CD14-positive monocyte (primary cell): ENCODE results near the gene TFPI2. TPM values are rescaled to one million over a fixed set of nuclear protein-coding genes. Genes with fewer than 3 reads are reported as not detected.

Source experiments
- DNase-seq, 3 donors: peaks; one replicate each; pipeline ENCODE4 v3.0.0-alpha.2; 2011 to 2022
- H2AFZ ChIP-seq: 2 replicates; pipeline ENCODE4 v1.6.0; 2012; ENCODE audit warnings: mild to moderate bottlenecking, low read depth, low read length, inconsistent platforms; ENCODE audit not compliant: insufficient read depth, poor library complexity, severe bottlenecking
- H3K27ac ChIP-seq, 2 donors: 1 replicate in 1 of 2; 2 replicates in 1 of 2; pipeline ENCODE4 v1.5.1; 2012 to 2013; ENCODE audit warnings: low read length in 2 of 2, control low read depth in 1 of 2, inconsistent platforms in 1 of 2, low read depth in 1 of 2, mild to moderate bottlenecking in 1 of 2
- H3K27me3 ChIP-seq, 2 donors: one replicate each; pipeline versions ENCODE4 v1.6.0 to v1.6.1; 2011 to 2013; ENCODE audit warnings: low read length in 2 of 2; ENCODE audit not compliant: control insufficient read depth in 2 of 2, insufficient read depth in 2 of 2
- H3K36me3 ChIP-seq, 2 donors: replicated peaks in 1 of 2; 1 replicate in 1 of 2; 2 replicates in 1 of 2; pipeline versions ENCODE4 v1.5.1 to v1.6.1; 2012 to 2013; ENCODE audit warnings: low read length in 2 of 2, control low read depth in 1 of 2, inconsistent platforms in 1 of 2, mild to moderate bottlenecking in 1 of 2; ENCODE audit not compliant: insufficient read depth in 2 of 2, control insufficient read depth in 1 of 2
- H3K4me1 ChIP-seq, 2 donors: 1 replicate in 1 of 2; 2 replicates in 1 of 2; pipeline versions ENCODE4 v1.5.1 to v1.6.1; 2012 to 2013; ENCODE audit warnings: low read length in 2 of 2, control low read depth in 1 of 2, inconsistent platforms in 1 of 2, mild to moderate bottlenecking in 1 of 2, moderate library complexity in 1 of 2; ENCODE audit not compliant: insufficient read depth in 2 of 2, control insufficient read depth in 1 of 2
- H3K4me2 ChIP-seq: replicated peaks from 2 replicates; pipeline ENCODE3; 2012; ENCODE audit warnings: low read length, moderate library complexity, mild to moderate bottlenecking; ENCODE audit not compliant: poor library complexity, severe bottlenecking; ENCODE audit errors: extremely low read depth
- H3K4me3 ChIP-seq, 3 experiments: fragments of 200-600 bp in 1 of 3; sonication (generic) in 1 of 3; replicated peaks in 1 of 3; 1 replicate in 2 of 3; 2 replicates in 1 of 3; pipeline ENCODE4 v1.5.1; 2011 to 2013; ENCODE audit warnings: low read length in 3 of 3, mild to moderate bottlenecking in 3 of 3, control low read depth in 2 of 3, low read depth in 2 of 3, inconsistent platforms in 1 of 3, moderate library complexity in 1 of 3
- H3K79me2 ChIP-seq: 2 replicates; pipeline ENCODE4 v1.6.0; 2012; ENCODE audit warnings: mild to moderate bottlenecking, control low read depth, inconsistent platforms, low read length, moderate library complexity; ENCODE audit not compliant: insufficient read depth
- H3K9ac ChIP-seq: 2 replicates; pipeline ENCODE4 v1.6.0; 2017; ENCODE audit warnings: low read length, mild to moderate bottlenecking; ENCODE audit not compliant: insufficient read depth, poor library complexity, severe bottlenecking
- H3K9me3 ChIP-seq, 2 donors: replicated peaks in 1 of 2; 1 replicate in 1 of 2; 2 replicates in 1 of 2; pipeline versions ENCODE4 v1.5.1 to v1.6.1; 2012 to 2013; ENCODE audit warnings: low read length in 2 of 2, control low read depth in 1 of 2; ENCODE audit not compliant: control insufficient read depth in 1 of 2, insufficient read depth in 1 of 2
- H4K20me1 ChIP-seq: 2 replicates; pipeline ENCODE4 v1.6.0; 2012; ENCODE audit warnings: mild to moderate bottlenecking, low read length, control low read depth, moderate library complexity; ENCODE audit not compliant: insufficient read depth
- H3K27ac Mint-ChIP-seq, 7 donors: one replicate each; pipeline ENCODE4 v1.8.0; 2020; ENCODE audit warnings: mild to moderate bottlenecking in 7 of 7, mixed read lengths in 7 of 7, moderate library complexity in 6 of 7, inconsistent platforms in 2 of 7
- H3K27me3 Mint-ChIP-seq, 3 donors: one replicate each; pipeline ENCODE4 v1.8.0; 2021 to 2022; ENCODE audit warnings: low read depth in 3 of 3, mild to moderate bottlenecking in 3 of 3, mixed read lengths in 3 of 3, moderate library complexity in 3 of 3, inconsistent platforms in 1 of 3
- H3K36me3 Mint-ChIP-seq, 2 donors: one replicate each; pipeline ENCODE4 v1.8.0; 2020; ENCODE audit warnings: mixed read lengths in 2 of 2, inconsistent platforms in 1 of 2, mild to moderate bottlenecking in 1 of 2
- H3K4me1 Mint-ChIP-seq: one replicate; pipeline ENCODE4 v1.8.0; 2020; ENCODE audit warnings: mild to moderate bottlenecking, mixed read lengths
- H3K4me3 Mint-ChIP-seq, 2 donors: one replicate each; pipeline ENCODE4 v1.8.0; 2020; ENCODE audit warnings: mild to moderate bottlenecking in 2 of 2, mixed read lengths in 2 of 2, moderate library complexity in 1 of 2
- H3K9me3 Mint-ChIP-seq, 7 donors: one replicate each; pipeline ENCODE4 v1.8.0; 2020 to 2022; ENCODE audit warnings: mixed read lengths in 7 of 7, mild to moderate bottlenecking in 6 of 7, moderate library complexity in 6 of 7, inconsistent platforms in 2 of 7
- WGBS: methylation state at CpG from one replicate; pipeline ENCODE4 v1.1.5; 2013; ENCODE audit warnings: missing lambda C conversion rate; ENCODE audit not compliant: insufficient coverage; 5-methylcytosine and 5-hydroxymethylcytosine counted together
- intact Hi-C, 2 donors: fragments of 100-400 bp; cut with micrococcal nuclease; formaldehyde crosslinking; loops; one replicate each; pipeline versions ENCODE4 v1.15.0 to v1.15.1; 2023
- polyA plus RNA-seq, 3 donors: library from polyadenylated mRNA; depleted of rRNA in 1 of 3; unstranded in 2 of 3; stranded (reverse) in 1 of 3; fragments of 300-500 nt in 2 of 3; fragments of >200 nt in 1 of 3; fragmentation: Illumina TruSeq in 2 of 3; gene quantifications; 1 replicate in 2 of 3; 2 replicates in 1 of 3; pipeline ENCODE4 v1.2.3, GENCODE V29; 2012 to 2021
- TF ChIP-seq, protein P1 (sequence below): fragments of 200-600 bp; IDR thresholded peaks from one replicate; pipeline ENCODE4 v1.8.0; 2022; ENCODE audit warnings: antibody characterized with exemption, mild to moderate bottlenecking

TFPI2 gene
- polyA plus RNA-seq, 3 donors = not detected

DNA sequence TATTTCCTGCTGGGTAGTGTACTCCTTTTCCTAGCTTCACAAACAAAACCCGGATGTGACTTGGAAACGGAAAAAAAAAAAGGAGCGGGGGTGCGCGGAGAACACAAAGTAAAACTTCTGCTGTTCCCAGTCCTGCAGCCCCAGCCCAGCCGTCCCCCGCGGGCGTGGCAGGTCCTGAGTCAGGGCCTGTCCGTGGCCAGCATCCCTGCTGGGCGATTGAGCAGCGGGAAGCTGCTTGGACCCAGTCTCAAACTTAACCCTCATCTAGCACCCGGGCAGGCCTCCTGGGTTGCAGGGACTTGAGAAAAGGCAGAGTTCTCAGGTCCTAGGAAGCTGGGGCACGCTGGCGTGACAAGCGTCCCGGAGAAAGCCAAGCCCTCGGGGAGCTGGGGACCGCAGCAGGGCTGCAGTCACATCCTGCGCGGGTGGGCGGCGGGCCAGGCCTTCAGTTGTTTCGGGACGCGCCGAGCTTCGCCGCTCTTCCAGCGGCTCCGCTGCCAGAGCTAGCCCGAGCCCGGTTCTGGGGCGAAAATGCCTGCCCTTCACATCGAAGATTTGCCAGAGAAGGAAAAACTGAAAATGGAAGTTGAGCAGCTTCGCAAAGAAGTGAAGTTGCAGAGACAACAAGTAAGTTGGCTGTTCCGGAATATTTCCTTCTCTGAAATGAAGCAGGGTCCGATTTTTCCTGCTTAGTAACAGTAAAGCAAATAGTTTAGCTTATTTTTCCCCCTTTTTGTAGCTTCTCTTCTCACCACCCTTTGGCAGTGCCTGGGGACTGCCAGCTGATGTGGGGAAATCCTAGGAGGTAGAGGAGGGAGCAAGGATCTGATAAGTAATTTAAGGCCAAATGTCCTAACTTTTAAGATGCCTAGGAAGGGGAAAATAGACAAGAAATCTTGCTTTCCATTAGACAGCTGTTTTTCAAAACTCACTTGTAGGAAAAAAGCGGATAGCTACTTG lies 31.3 kb upstream of the TFPI2 start, which contains the start of gene GNG11:
Gene GNG11 (plus strand): TSS at position 129 of the 960 bp plus-strand sequence. CDS start 403 bp downstream, at position 532.
- peaks cover 18 to 37% (median 29%) of the 10 kb centered on the region in 3 donors for H3K27me3 Mint-ChIP-seq
- peak in 1 of 3 donors; percentile 11 for DNase-seq
- peak within 1 kb of the TSS; percentile 79 to 92 for H3K4me3 Mint-ChIP-seq

DNA sequence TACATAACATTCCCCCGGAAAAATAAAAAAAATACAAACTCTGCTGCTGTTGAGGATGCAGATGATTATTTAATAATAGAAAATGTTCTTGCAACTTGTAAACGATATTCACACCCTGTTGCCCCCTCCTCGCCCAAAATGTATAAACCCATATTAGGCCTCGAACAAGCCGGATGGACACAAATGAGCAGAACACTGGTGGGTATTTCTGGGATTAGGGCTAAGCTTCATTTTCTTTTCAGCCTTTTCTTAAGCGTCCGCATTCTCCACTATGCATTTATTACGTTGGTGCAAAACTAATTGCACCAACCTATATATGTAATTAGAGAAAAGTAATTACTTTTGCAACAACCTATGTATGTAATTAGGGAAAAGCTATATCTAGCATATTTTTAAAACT lies 30.6 kb upstream of the TFPI2 start:
- intact Hi-C loops = no loop called here
- H3K4me3 ChIP-seq = peak overlapping the region in 1 of 3 experiments; percentile 72
- peak overlapping the region; percentile 78 for H2AFZ ChIP-seq
- no peaks in the 10 kb centered on the region for H3K79me2 ChIP-seq
- TF ChIP-seq, protein P1, sequence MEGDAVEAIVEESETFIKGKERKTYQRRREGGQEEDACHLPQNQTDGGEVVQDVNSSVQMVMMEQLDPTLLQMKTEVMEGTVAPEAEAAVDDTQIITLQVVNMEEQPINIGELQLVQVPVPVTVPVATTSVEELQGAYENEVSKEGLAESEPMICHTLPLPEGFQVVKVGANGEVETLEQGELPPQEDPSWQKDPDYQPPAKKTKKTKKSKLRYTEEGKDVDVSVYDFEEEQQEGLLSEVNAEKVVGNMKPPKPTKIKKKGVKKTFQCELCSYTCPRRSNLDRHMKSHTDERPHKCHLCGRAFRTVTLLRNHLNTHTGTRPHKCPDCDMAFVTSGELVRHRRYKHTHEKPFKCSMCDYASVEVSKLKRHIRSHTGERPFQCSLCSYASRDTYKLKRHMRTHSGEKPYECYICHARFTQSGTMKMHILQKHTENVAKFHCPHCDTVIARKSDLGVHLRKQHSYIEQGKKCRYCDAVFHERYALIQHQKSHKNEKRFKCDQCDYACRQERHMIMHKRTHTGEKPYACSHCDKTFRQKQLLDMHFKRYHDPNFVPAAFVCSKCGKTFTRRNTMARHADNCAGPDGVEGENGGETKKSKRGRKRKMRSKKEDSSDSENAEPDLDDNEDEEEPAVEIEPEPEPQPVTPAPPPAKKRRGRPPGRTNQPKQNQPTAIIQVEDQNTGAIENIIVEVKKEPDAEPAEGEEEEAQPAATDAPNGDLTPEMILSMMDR = no peak
- H4K20me1 ChIP-seq = no peaks in the 10 kb centered on the region
- peak overlapping the region; percentile 45 for H3K9ac ChIP-seq
- no peak for DNase-seq
- peaks cover 0 to 1% (median 0%) of the 10 kb centered on the region in 7 donors for H3K9me3 Mint-ChIP-seq
- peaks cover 5 to 6% of the 10 kb centered on the region in 2 donors for H3K4me1 ChIP-seq
- no peaks in the 10 kb centered on the region for H3K36me3 Mint-ChIP-seq
- peak overlapping the region; percentile 73 for H3K4me2 ChIP-seq
- peak overlapping the region in 1 of 2 donors; percentile 92 for H3K4me3 Mint-ChIP-seq
- no peak overlapping the region for H3K27ac ChIP-seq
- H3K27me3 ChIP-seq = peaks cover 28% of the 10 kb centered on the region in 2 donors
- no peaks in the 10 kb centered on the region for H3K9me3 ChIP-seq
- peaks cover 10% of the 10 kb centered on the region for H3K4me1 Mint-ChIP-seq
- H3K27me3 Mint-ChIP-seq = peaks cover 18 to 38% (median 33%) of the 10 kb centered on the region in 3 donors
- WGBS = no CpG with 5 or more reads among the region's 8 CpGs
- no peaks in the 10 kb centered on the region for H3K36me3 ChIP-seq
- H3K27ac Mint-ChIP-seq = no peak overlapping the region

More for the DNA sequence above, 31.3 kb upstream of the TFPI2 start, which contains the start of gene GNG11:
- Histone ChIP-seq H3K9me3 (no peaks in the 10 kb centered on the region), H3K36me3 (no peaks in the 10 kb centered on the region), H3K4me2 (peak within 1 kb of the TSS; percentile 73), H3K4me3 (peak within 1 kb of the TSS; percentile 38 to 72 (median 40)), H3K9ac (peak within 1 kb of the TSS; percentile 45), H3K4me1 (peaks cover 5 to 6% of the 10 kb centered on the region in 2 donors), H3K27me3 (peaks cover 28% of the 10 kb centered on the region in 2 donors), H2AFZ (peak within 1 kb of the TSS; percentile 78), H3K79me2 (no peaks in the 10 kb centered on the region), H3K27ac (no peak within 1 kb of the TSS), H4K20me1 (no peaks in the 10 kb centered on the region)
- no peaks in the 10 kb centered on the region for H3K36me3 Mint-ChIP-seq
- intact Hi-C loops = no loop called here
- 0% methylated on average over 30 of the region's 39 CpGs for WGBS
- peaks cover 0 to 1% (median 0%) of the 10 kb centered on the region in 7 donors for H3K9me3 Mint-ChIP-seq
- TF ChIP-seq, protein P1 = no peak
- H3K4me1 Mint-ChIP-seq = peaks cover 10% of the 10 kb centered on the region
- peak within 1 kb of the TSS in 1 of 7 donors; percentile 40 for H3K27ac Mint-ChIP-seq
